HG03432 (cell line): ENCODE results near the gene TNFRSF25.
"Not testable (repeated sequence)": the region's sequence is repeated elsewhere in the genome, so short reads cannot be mapped to it uniquely, and the experiment has no call there.

Source experiments
- ATAC-seq: cut with Tn5 transposase; IDR thresholded peaks from one replicate; pipeline ENCODE4 v1.9.1; 2021; ENCODE audit warnings: mild to moderate bottlenecking, moderate library complexity; ENCODE audit not compliant: unreplicated experiment

TNFRSF25 gene

DNA sequence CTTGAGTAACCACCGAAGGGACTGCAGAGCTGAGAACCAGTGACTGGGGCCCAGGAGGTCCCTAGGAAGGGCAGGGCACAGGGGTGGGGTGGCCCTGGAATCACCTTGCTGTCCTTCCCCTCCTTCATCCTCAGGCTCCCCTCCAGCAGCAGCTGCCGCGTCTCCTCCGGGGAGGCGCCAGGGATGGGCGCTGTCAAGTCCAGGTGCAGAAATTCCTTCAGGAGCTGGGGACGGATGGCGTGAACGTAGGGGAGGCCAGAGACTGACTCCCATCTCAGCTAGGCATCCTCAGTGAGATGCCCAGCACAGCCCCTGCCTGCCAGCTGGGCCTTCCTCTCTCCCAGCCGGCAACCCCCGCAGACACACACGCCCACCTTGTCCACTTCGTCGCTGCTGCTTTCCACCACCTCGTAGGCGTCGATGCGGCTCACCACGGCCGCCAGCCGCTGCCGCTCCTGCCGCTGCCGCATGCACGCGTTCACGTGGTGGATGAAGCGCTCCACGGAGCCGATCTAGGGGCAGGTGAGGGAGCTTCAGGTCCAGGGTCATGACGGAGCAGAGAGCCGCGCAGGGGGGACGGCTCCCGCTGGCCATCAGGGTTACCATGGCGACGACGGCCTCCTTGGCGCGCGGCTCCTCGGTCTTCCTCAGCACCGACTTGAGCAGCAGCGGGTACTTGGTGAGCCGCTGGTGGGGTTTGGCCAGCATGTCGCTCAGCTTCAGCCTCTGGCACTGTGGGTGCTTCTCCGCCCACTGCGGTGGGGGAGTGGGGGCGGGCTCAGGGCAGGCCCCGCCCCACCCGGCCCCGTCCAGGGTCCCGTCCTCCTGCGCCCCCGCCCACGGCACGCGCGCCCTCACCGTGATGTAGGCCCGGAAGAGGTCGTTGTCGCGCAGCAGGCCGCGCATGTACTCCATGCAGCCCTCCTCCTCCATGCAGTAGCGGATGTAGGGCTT lies 4.4 kb upstream of the TNFRSF25 start:
- ATAC-seq, result no peak

- no peak for ATAC-seq
Observed at GRCh38 chr1:6468729-6469461, 2.9 kb upstream of the TNFRSF25 start.

DNA sequence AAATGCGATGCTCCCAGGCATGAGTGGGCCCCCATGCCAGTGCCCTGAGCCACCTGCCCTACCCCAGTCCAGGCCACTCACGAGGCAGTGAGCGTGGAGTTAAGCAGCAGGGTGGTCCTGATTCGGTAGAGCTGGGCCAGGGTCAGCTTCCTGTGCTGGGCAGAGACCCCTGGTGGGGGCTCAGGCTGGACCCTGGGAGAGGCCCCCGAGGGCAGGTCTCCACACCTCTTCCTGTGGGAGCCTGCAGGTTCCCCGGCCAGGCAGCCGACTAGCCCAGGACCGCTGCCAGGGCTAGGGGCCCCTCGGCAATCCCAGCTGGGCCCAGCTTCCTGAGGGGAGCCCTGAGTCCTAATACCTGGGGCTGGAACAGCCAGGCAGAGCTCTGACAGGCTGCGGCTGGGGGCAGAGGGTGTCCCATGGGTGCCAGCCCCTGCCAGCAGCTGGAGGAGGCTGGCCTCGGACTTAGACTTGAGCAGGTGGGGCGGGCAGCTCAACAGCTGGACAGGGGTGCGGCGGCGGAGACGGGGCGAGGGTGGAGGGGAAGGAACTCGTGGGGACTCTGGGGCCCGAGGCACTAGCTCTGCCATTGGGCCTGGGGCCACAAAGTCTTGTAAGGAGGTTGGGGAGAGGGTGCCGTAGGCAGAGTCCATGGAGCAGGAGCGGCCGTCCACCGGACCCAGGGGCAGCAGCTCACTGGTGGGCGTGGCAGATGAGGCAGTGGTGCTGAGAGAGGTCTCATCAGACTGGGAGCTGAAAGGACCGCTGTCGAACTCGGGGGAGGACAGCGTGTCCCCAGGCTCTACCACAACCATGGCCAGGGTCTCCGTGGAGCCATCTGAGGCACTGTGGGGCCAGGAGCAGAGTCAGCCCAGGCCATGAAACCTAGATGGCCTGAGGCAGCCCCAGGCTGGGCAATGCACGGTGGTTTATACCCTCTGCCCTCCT lies 2.0 kb upstream of the TNFRSF25 start:
- no peak for ATAC-seq

GRCh38 chr1:6467224-6467623 lies 1.3 kb upstream of the TNFRSF25 start:
- no peak for ATAC-seq

GRCh38 chr1:6466751-6467150 lies 778 bp upstream of the TNFRSF25 start:
- no peak for ATAC-seq

DNA sequence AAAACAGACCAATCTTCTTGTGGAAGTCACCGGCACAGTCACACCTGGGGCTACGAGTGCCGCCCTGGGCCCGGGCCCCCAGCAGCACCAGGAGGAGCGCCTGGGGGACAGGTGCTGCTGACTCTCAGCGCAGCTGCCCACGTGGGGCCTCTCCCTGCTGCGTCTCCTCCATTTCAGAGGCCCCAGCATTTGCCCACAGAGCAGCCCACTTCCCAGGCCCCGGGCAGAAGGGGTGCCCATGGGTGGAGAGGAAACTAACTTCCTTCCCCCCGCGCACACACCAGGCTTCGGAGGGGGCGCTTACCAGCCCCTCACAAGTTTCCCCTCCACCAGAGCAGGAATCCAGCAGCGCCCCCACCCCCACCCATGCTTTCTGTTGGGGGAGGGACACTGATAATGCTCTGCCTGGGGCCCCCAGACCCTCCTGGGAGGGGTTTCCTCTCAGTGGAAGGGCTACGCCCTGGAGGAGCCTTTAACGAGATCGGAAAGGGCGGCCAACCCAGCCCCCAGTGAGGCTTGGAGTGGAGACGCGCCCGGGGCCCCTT lies 440 bp downstream of the TNFRSF25 start:
- no peak for ATAC-seq

GRCh38 chr1:6464915-6465314 lies 1.1 kb downstream of the TNFRSF25 start:
- no peak for ATAC-seq

DNA sequence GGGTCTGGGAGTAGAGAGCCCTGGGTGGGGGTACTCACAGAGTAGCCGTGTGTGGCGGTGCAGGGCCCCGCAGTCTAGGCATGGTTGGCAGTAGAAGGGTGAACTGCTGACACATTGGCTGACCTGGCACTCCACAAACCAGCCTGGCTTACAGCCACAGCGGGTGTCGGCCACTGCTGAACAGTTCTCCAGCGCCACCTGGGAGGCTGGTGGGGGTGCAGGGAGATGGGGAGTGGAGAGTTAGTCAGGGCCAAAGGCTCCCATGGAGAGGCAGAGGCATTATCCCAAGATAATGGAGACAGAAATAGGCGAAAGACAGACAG lies 1.5 kb downstream of the TNFRSF25 start:
- ATAC-seq, result no peak

GRCh38 chr1:6463120-6463412 lies 2.9 kb downstream of the TNFRSF25 start:
- ATAC-seq, result no peak

- no peak for ATAC-seq
Observed at GRCh38 chr1:6462412-6463119, 3.4 kb downstream of the TNFRSF25 start.

DNA sequence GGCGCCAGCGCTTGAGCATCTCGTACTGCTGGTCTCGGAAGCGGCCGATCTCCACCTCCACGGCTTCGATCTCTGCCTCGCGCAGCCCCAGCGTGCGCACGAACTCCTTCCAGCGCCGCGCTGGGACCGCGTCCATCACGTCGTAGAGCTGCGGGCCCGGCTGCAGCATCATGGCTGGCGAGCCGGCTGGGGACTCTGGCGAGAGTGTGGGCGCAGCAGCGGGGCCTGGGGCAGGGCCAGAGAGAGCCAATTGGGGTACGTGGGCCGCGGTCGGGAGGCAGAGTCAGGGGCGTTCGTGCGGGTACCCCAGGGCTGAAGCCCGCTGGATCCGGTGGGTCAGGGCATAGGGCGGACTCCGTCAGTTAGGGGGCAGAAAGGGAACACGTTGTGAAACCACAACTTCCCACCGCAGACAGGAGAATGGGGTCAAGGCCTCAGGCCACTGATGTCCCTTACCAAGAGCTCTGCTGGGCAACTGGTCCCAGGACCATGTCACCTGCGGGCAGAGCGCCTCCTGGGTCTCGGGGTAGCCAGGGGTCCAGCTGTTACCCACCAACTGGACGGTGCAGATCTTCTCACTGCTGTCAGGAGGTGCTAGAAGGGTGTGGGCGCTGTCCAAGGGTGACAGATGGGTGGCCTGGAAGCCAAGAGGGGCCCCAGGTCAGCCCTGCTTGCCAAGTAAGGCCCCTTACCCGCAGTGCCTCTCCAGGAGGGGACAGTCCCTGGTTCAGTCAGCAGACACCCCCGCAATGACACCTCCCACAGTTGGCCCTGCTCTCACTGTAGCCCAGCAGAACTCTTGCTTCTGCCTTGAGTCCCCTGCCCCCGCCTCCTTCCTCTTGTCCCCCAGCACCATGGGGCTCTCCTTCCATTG lies 4.2 kb downstream of the TNFRSF25 start:
- ATAC-seq, result no peak

GRCh38 chr1:6461051-6461530 lies 4.9 kb downstream of the TNFRSF25 start:
- ATAC-seq, result no peak

GRCh38 chr1:6460301-6461050 lies 5.5 kb downstream of the TNFRSF25 start:
- no peak for ATAC-seq

DNA sequence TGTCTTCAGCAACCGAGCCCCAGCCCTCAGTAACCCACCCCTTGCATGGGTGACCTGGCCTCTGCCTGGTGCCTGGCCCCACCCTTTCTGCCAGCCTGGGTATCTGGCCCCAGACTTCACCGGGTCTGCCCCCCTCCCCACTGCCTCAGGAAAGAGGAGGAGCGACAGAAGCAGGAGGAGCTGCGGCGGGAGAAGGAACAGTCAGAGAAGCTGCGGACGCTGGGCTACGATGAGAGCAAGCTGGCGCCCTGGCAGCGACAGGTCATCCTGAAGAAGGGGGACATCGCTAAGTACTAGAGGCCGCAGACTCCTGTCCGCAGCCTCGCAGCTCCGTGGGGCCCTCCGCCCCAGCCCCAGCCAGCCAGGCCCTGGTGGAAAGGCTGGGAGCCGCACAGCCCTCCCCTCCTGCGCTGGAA lies 6.1 kb downstream of the TNFRSF25 start:
- no peak for ATAC-seq

DNA sequence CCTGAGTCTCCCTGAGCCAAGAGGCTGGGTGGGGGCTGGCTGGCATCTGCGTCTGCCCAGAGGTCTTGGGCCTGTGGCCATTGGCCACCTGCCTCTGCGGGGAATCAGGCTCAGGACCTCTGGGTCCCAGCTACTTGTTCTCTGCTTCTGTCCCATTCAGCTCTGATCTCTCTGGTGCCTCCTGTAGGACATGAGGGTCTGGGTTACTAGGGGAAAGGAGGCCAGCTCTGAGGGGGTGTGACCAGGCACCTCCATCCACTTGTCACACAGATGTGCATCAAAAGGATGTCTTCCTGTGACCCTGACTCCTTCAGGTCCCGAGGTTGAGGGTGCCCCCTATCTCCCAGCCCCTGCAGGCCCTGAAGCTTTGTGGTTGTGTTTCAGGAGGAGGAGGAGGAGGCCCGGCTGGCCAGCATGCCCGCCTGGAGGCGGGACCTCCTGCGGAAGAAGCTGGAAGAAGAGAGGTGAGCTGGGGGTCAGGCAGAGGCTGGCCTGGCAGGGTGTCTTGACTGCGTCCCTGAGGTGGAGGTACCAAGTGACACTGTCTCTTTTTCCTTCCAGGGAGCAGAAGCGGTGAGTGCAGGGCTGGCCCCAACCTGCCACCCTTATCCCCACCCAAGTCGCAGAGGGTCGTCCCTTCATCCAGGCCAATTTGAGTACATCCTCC lies 9.0 kb downstream of the TNFRSF25 start:
- no peak for ATAC-seq

DNA sequence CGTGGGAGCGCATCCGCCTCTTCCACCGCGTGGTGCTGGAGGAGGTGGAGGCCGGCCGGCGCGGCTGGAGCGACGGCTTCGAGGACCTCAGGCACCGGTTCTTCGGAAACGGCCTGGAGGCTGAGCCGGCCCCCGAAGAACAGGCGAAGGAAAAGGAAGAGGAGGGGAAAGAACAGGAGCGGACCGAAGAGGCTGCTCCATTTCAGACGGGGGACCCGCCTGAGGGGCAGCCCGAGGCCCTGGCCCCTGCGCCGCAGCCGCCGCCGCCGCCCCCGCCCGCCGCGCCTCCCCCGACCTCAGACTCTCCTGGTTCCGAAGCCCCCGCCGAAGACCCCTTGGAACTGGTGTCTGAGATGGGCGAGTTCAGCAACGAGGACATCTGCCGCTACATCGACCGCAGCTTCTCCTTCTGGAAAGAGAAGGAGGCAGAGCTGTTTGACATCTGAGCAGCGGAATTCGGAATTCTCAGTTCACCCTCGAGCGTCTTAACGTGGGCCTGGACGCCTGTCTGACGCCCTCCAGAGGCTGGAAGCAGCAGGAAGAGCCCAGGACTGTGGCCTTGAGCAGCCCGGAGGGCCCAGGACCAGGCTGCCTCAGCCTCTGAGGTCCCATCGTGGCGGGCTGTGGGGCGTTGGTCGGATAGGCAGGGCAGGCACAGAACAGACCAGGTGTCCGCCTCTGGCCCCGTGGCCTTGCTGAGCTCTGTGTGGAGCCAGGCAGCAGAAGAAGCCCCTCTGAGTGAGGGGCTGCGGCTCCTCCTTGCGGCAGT lies 10.0 kb downstream of the TNFRSF25 start:
- ATAC-seq, result not testable (repeated sequence)
